SU-DHL-6 (cell line): ENCODE data around the gene PSME3IP1.

ENCODE experiments used
- EZH2phosphoT487 ChIP-seq: fragments of 200-600 bp; sonication (generic), shearing (Covaris generic); conservative IDR thresholded peaks from 2 replicates; pipeline ENCODE4 v1.6.1; 2018; ENCODE audit warnings: mild to moderate bottlenecking, antibody characterized with exemption, low read length, moderate library complexity, mixed read lengths
- TF ChIP-seq, protein P1 (sequence below): fragments of 200-600 bp; sonication (generic); IDR thresholded peaks from one replicate; pipeline ENCODE4 v1.5.1; 2017; ENCODE audit warnings: antibody characterized with exemption, mild to moderate bottlenecking, low read length, moderate library complexity; ENCODE audit not compliant: insufficient read depth, poor library complexity, severe bottlenecking

DNA sequence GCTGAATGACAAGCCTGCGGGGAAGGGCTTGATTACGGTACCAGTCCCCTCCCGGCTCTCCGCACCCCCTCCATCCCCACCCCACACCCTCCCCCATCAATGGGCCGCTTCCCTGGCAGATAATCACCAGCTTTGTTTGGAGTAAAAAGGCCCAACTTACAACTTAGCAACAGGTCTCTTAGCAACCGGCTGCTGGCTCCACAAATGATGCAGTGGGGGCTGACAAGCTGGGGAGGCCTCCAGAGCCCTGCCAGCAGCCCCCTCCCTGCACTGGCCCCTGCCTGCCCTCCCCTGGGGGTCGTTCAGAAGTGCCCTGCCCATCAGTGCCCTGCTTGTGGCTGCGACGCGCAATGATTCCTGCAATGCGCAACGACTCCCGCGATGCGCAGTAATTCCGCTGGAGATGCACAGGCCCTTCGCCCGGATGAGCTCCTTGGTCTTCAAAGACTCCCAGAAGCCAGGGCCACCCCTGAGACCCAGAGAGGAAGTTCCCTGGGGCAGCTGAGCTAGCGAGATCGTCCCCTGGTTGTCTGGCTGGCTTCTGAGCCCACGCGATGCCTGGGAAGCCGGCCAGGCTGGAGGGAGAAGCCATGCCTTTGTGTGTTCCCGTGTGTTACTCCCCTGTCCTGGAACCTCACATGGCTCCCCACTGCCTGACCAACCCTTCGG is 70.2 kb downstream of the PSME3IP1 start:
- TF ChIP-seq, protein P1, sequence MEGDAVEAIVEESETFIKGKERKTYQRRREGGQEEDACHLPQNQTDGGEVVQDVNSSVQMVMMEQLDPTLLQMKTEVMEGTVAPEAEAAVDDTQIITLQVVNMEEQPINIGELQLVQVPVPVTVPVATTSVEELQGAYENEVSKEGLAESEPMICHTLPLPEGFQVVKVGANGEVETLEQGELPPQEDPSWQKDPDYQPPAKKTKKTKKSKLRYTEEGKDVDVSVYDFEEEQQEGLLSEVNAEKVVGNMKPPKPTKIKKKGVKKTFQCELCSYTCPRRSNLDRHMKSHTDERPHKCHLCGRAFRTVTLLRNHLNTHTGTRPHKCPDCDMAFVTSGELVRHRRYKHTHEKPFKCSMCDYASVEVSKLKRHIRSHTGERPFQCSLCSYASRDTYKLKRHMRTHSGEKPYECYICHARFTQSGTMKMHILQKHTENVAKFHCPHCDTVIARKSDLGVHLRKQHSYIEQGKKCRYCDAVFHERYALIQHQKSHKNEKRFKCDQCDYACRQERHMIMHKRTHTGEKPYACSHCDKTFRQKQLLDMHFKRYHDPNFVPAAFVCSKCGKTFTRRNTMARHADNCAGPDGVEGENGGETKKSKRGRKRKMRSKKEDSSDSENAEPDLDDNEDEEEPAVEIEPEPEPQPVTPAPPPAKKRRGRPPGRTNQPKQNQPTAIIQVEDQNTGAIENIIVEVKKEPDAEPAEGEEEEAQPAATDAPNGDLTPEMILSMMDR = no peak
- TF ChIP-seq EZH2phosphoT487 = no peak
